IMR-90 (cell line): Measurements from ENCODE around the gene ARHGEF38. TPM values are rescaled to one million over a fixed set of nuclear protein-coding genes. Genes with fewer than 3 reads are reported as not detected.
"Not testable (repeated sequence)": the region's sequence is repeated elsewhere in the genome, so short reads cannot be mapped to it uniquely, and the experiment has no call there.

Experiments
- ATAC-seq: fragments of 200-7000 bp; cut with Tn5 transposase; 2 replicates; pipeline ENCODE4 v1.9.1; 2020; ENCODE audit warnings: low read depth, mild to moderate bottlenecking, moderate library complexity
- BruUV-seq: library from RNA; stranded (reverse); fragments of 400-500 nt; replicated peaks from 2 replicates; lab custom pipeline; 2021; lab: Mats Ljungman, UMichigan
- CTCF ChIA-PET: fragments of 300-600 bp; formaldehyde crosslinking; extraction: SDS; loops from one replicate; lab custom pipeline; 2021; ENCODE audit warnings: antibody characterized with exemption; lab: Yijun Ruan, JAX
- POLR2A ChIA-PET: fragments of 300-600 bp; sonication (Branson Sonifier 250); formaldehyde crosslinking; loops from one replicate; lab custom pipeline; 2022; ENCODE audit warnings: antibody characterized with exemption; ENCODE audit not compliant: unreplicated experiment; lab: Charles Lee
- DNase-seq: peaks from one replicate; pipeline ENCODE4 v3.0.0; 2013
- H2AFZ ChIP-seq: replicated peaks from 2 replicates; pipeline ENCODE3; 2013; ENCODE audit warnings: low read length, mild to moderate bottlenecking; ENCODE audit not compliant: poor library complexity
- H2AK5ac ChIP-seq: 2 replicates; pipeline ENCODE4 v1.6.1; 2013; ENCODE audit warnings: low read depth, low read length, inconsistent platforms
- H2AK9ac ChIP-seq: replicated peaks from 2 replicates; pipeline ENCODE3; 2013; ENCODE audit warnings: mild to moderate bottlenecking, low read depth, low read length, moderate library complexity; ENCODE audit not compliant: poor library complexity
- H2BK120ac ChIP-seq: 2 replicates; pipeline ENCODE4 v1.6.1; 2013; ENCODE audit warnings: low read depth, low read length, inconsistent platforms
- H2BK15ac ChIP-seq: 3 replicates; pipeline ENCODE4 v1.6.1; 2013; ENCODE audit warnings: low read depth, low read length, inconsistent platforms
- H2BK20ac ChIP-seq: 2 replicates; pipeline ENCODE4 v1.6.1; 2013; ENCODE audit warnings: low read depth, mild to moderate bottlenecking, inconsistent platforms, low read length, moderate library complexity
- H2BK5ac ChIP-seq: 2 replicates; pipeline ENCODE4 v1.6.1; 2013; ENCODE audit warnings: mild to moderate bottlenecking, low read depth, low read length, inconsistent platforms; ENCODE audit not compliant: poor library complexity, severe bottlenecking
- H3K14ac ChIP-seq: replicated peaks from 2 replicates; pipeline ENCODE4 v1.6.1; 2013; ENCODE audit warnings: low read depth, low read length, inconsistent platforms
- H3K18ac ChIP-seq: 2 replicates; pipeline ENCODE4 v1.6.1; 2013; ENCODE audit warnings: low read depth, low read length, control low read depth
- H3K23ac ChIP-seq: 2 replicates; pipeline ENCODE4 v1.6.1; 2013; ENCODE audit warnings: low read depth, low read length, inconsistent platforms
- H3K27ac ChIP-seq: 2 replicates; pipeline ENCODE4 v1.5.1; 2013; ENCODE audit warnings: mild to moderate bottlenecking, control low read depth, low read length; ENCODE audit not compliant: insufficient read depth
- H3K27me3 ChIP-seq: 2 replicates; pipeline ENCODE4 v1.6.1; 2013; ENCODE audit warnings: low read length; ENCODE audit not compliant: control insufficient read depth, insufficient read depth
- H3K36me3 ChIP-seq: 2 replicates; pipeline ENCODE4 v1.6.1; 2013; ENCODE audit warnings: low read length, mixed read lengths; ENCODE audit not compliant: control insufficient read depth, insufficient read depth
- H3K4ac ChIP-seq: 2 replicates; pipeline ENCODE4 v1.6.1; 2013; ENCODE audit warnings: low read depth, low read length, inconsistent platforms
- H3K4me1 ChIP-seq: 2 replicates; pipeline ENCODE4 v1.6.1; 2013; ENCODE audit warnings: low read length, mixed read lengths; ENCODE audit not compliant: control insufficient read depth, insufficient read depth
- H3K4me2 ChIP-seq: 2 replicates; pipeline ENCODE4 v1.6.1; 2013; ENCODE audit warnings: low read depth, mild to moderate bottlenecking, control low read depth, low read length, moderate library complexity
- H3K4me3 ChIP-seq: 2 replicates; pipeline ENCODE4 v1.5.1; 2013; ENCODE audit warnings: low read depth, mild to moderate bottlenecking, control low read depth, low read length, moderate library complexity; ENCODE audit not compliant: insufficient read depth
- H3K56ac ChIP-seq: 2 replicates; pipeline ENCODE4 v1.6.1; 2013; ENCODE audit warnings: low read length, inconsistent platforms; ENCODE audit not compliant: insufficient read depth; ENCODE audit errors: extremely low read depth
- H3K79me1 ChIP-seq, 2 experiments: 2 replicates each; pipeline ENCODE4 v1.6.1; 2013; ENCODE audit warnings: low read length in 2 of 2, inconsistent platforms in 1 of 2, low read depth in 1 of 2
- H3K9ac ChIP-seq: 2 replicates; pipeline ENCODE4 v1.6.1; 2013; ENCODE audit warnings: low read depth, low read length, control low read depth
- H3K9me1 ChIP-seq: 2 replicates; pipeline ENCODE4 v1.6.1; 2013; ENCODE audit warnings: low read length, inconsistent platforms; ENCODE audit not compliant: insufficient read depth
- H3K9me3 ChIP-seq: 2 replicates; pipeline ENCODE4 v1.6.1; 2013; ENCODE audit warnings: low read length; ENCODE audit not compliant: control insufficient read depth, insufficient read depth
- H4K20me1 ChIP-seq: 2 replicates; pipeline ENCODE4 v1.6.1; 2013; ENCODE audit warnings: low read length, inconsistent platforms; ENCODE audit not compliant: insufficient read depth
- H4K5ac ChIP-seq: 2 replicates; pipeline ENCODE4 v1.6.1; 2013; ENCODE audit warnings: mild to moderate bottlenecking, low read depth, low read length, control low read depth
- H4K8ac ChIP-seq, 2 experiments: 2 replicates each; pipeline ENCODE4 v1.6.1; 2013; ENCODE audit warnings: low read depth in 2 of 2, low read length in 2 of 2, control low read depth in 1 of 2, inconsistent platforms in 1 of 2
- H4K91ac ChIP-seq: 2 replicates; pipeline ENCODE4 v1.6.1; 2013; ENCODE audit warnings: low read depth, low read length, inconsistent platforms; ENCODE audit not compliant: insufficient read depth
- WGBS, 2 experiments: methylation state at CpG; one replicate each; pipeline versions ENCODE4 v1.1.5 to v1.1.7; 2013; ENCODE audit warnings: missing lambda C conversion rate in 2 of 2; ENCODE audit not compliant: insufficient read length in 1 of 2; ENCODE audit errors: extremely low coverage in 2 of 2; 5-methylcytosine and 5-hydroxymethylcytosine counted together
- dilution Hi-C: fragments of 300-500 bp; cut with HindIII; formaldehyde crosslinking; loops from one replicate; pipeline ENCODE4 v1.14.3; 2018; ENCODE audit warnings: low sequenced_read_pairs; ENCODE audit not compliant: unreplicated experiment
- in situ Hi-C: fragments of 300-500 bp; cut with MboI; formaldehyde crosslinking; loops from 3 replicates; pipeline ENCODE4 v1.14.3; 2019; ENCODE audit warnings: low sequenced_read_pairs, inconsistent platforms, mixed read lengths
- intact Hi-C: fragments of 100-400 bp; cut with micrococcal nuclease; formaldehyde crosslinking; loops from 2 replicates; pipeline ENCODE4 v1.10.0; 2022
- polyA plus RNA-seq, 3 experiments: library from polyadenylated mRNA; depleted of rRNA; stranded (reverse); fragments of >200 nt; gene quantifications; 2 replicates each; pipeline ENCODE4 v1.2.3, GENCODE V29; 2012; ENCODE audit warnings: low replicate concordance in 1 of 3
- total RNA-seq: library from RNA; depleted of rRNA; stranded (reverse); fragments of >200 nt; gene quantifications from 2 replicates; pipeline ENCODE4 v1.2.3, GENCODE V29; 2012

ARHGEF38 gene
- total and polyA plus RNA-seq, 2 of the 4 experiments (the other 2 are of a cell fraction): not detected

GRCh38 chr4:105609819-105610218 is 57.4 kb downstream of the ARHGEF38 start:
- H4K8ac ChIP-seq, intact Hi-C loops, H2BK15ac ChIP-seq, H2BK120ac ChIP-seq, H3K27ac ChIP-seq, H2AFZ ChIP-seq, H3K23ac ChIP-seq, H4K20me1 ChIP-seq, DNase-seq, H2BK5ac ChIP-seq, CTCF ChIA-PET, H3K9ac ChIP-seq, H2AK9ac ChIP-seq, H3K14ac ChIP-seq, H3K36me3 ChIP-seq, BruUV-seq, H3K4me1 ChIP-seq, ATAC-seq, H2BK20ac ChIP-seq, H3K18ac ChIP-seq, H4K5ac ChIP-seq, H3K79me1 ChIP-seq, H3K9me3 ChIP-seq, H4K91ac ChIP-seq, H3K4me2 ChIP-seq, in situ Hi-C loops, POLR2A ChIA-PET, H3K27me3 ChIP-seq, H3K4me3 ChIP-seq, dilution Hi-C loops, H3K56ac ChIP-seq, H3K9me1 ChIP-seq, H2AK5ac ChIP-seq, H3K4ac ChIP-seq: not testable (repeated sequence)
- no CpG with 5 or more reads among the region's 5 CpGs for WGBS, 2 experiments
